Motor neuron (in vitro differentiated cells): ENCODE data around the gene PEX13. TPM values are rescaled to one million over a fixed set of nuclear protein-coding genes. Genes with fewer than 3 reads are reported as not detected.
A peak's percentile ranks its signal among the peaks of the same experiment; 100 is the strongest.
"Not testable (repeated sequence)": the region's sequence is repeated elsewhere in the genome, so short reads cannot be mapped to it uniquely, and the experiment has no call there.

Source experiments
- ATAC-seq, 8 experiments: fragments of 200-7000 bp; cut with Tn5 transposase; replicated peaks in 6 of 8; 2 replicates each; pipeline ENCODE4 v1.8.0; 2021; ENCODE audit warnings: mild to moderate bottlenecking in 8 of 8, moderate library complexity in 8 of 8
- H3K27ac ChIP-seq, 2 donors: fragments of 250-450 bp; sonication (Bioruptor Pico); 2 replicates each; pipeline ENCODE4 v1.9.0; 2021; ENCODE audit warnings: antibody characterized with exemption in 2 of 2, mild to moderate bottlenecking in 2 of 2, moderate library complexity in 1 of 2
- H3K4me1 ChIP-seq, 2 donors: fragments of 250-450 bp; sonication (Bioruptor Pico); replicated peaks in 1 of 2; 2 replicates each; pipeline ENCODE4 v1.6.1; 2021; ENCODE audit warnings: antibody characterized with exemption in 2 of 2, mild to moderate bottlenecking in 2 of 2, moderate library complexity in 1 of 2
- H3K4me3 ChIP-seq, 5 donors: fragments of 250-450 bp; sonication (Bioruptor Pico); 2 replicates each; pipeline ENCODE4 v1.9.0; 2021; ENCODE audit warnings: antibody characterized with exemption in 5 of 5, mild to moderate bottlenecking in 5 of 5, moderate library complexity in 4 of 5
- WGBS, 10 experiments: fragments of 450-650 bp; shearing (Covaris generic); methylation state at CpG; one replicate each; pipeline ENCODE4 v1.0.0; 2022; 5-methylcytosine and 5-hydroxymethylcytosine counted together
- in situ Hi-C, 9 experiments: fragments of 400-800 bp; cut with MboI; loops; one replicate each; pipeline ENCODE4 v1.15.0; 2021; ENCODE audit warnings: low sequenced_read_pairs in 9 of 9, low pct_unique_long_range_greater_than_20kb in 2 of 9; ENCODE audit not compliant: unreplicated experiment in 9 of 9
- total RNA-seq, 8 experiments: library from RNA; unstranded; fragments of 300-600 nt; gene quantifications; 2 replicates each; pipeline versions ENCODE4 v1.2.3 to v1.2.4, GENCODE V29; 2022

The PEX13 gene, protein sequence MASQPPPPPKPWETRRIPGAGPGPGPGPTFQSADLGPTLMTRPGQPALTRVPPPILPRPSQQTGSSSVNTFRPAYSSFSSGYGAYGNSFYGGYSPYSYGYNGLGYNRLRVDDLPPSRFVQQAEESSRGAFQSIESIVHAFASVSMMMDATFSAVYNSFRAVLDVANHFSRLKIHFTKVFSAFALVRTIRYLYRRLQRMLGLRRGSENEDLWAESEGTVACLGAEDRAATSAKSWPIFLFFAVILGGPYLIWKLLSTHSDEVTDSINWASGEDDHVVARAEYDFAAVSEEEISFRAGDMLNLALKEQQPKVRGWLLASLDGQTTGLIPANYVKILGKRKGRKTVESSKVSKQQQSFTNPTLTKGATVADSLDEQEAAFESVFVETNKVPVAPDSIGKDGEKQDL
- 10 to 100 TPM; 18.8 to 33.0 (median 30.8) TPM for total RNA-seq

DNA sequence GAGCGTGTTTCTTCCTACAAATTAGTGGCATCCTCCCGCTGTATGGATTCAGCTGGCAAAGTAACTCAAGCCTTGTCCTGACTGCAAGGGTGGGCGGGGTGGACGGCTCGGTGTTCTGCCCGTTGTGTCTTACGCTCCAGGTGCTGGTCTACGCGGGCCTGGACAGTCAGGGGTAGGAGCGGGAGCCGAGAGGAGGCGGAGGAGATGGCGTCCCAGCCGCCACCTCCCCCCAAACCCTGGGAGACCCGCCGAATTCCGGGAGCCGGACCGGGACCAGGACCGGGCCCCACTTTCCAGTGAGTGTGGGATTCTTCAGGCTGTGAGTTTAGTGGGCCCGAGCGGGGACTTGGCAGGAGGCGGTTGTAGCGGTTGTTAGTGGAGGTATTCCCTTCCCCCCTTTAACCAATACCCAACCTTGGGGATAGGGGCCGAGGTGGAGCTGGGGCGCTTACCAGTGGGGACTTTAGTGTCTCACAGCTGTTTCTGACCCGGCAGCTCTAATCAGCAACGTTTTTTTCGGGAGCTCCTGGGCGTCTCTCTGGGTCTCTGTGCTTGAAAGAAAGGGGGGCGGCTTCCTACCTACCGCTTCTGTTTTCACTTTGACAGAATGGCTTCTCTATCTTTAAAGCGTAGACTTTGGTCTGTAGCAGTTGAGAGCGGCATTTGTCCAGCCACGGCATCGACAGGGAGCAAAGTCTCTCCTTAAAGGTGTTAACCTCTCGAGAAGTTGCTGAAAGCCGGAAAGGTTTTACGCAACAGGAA lies at the start of gene PEX13, which contains the start of gene PUS10:
Gene PEX13, plus strand, starts transcription at position 165 of the 762 bp plus-strand sequence. Its CDS starts 40 bp downstream, at position 205.
Gene PUS10, minus strand, starts transcription at position 700 of the 762 bp plus-strand sequence. CDS start 6,365 bp downstream, outside the sequence.
- H3K4me1 ChIP-seq = peaks cover 0 to 10% of the 10 kb centered on the region in 2 donors
- peak within 1 kb of the TSS; percentile 90 to 100 (median 94) for H3K4me3 ChIP-seq
- in situ Hi-C loops = loop anchor here in 1 of 9 experiments (25.0 kb wide), 1 partner anchor 255 kb away; the partner anchor contains the start of gene PAPOLG
- WGBS, 10 experiments = 0 to 7% (median 0%) methylated on average over 2 to 19 of the region's 39 CpGs; no CpG with 5 or more reads in 1 of the 10 experiments
- H3K27ac ChIP-seq = peak within 1 kb of the TSS; percentile 87 to 94
- ATAC-seq = peak; percentile 88 to 97 (median 96)

DNA sequence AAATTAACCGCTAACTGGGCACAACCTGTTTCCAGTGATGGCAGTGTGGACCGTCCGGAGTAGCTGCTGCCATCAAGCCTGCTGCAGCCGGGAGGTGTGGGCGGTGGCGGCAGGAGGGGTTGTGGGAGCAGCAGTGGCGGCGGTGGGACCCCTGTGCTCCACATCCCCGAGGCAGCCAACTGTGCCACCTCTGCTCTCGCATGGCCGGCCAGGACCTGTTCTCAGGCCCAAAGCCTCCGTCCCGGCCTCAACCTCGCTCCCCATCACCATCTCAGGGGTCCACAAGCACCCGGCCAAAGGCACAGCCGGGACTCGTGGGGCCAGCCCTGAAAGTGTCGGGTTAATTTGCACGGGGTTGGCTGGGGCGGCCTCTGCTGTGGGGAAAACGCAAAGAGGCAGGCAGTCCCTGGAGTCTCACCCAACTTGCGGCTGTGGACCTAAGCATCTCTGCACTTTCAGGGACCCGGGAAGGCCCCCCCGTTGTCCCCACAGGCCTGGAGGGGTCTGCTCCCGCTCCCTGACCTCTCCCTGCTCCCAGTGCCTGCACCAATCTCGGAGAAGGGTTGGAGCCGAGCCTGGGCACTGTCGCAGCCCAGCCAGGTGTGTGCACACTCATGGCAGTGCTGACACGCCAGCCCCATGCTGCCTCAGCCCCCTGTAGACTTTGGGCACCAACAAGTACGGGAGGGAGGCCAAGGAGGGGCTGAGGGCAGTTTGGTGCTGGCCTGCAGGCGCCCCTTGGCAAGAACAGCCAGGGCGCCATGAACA lies 44.4 kb upstream of the PEX13 start:
- in situ Hi-C loops = no loop called here
- WGBS, 10 experiments = 90 to 100% (median 95%) methylated on average over 1 to 6 of the region's 32 CpGs; no CpG with 5 or more reads in 6 of the 10 experiments
- ATAC-seq = no peak
- Histone ChIP-seq H3K4me3 (no peak overlapping the region), H3K4me1 (no peaks in the 10 kb centered on the region), H3K27ac (no peak overlapping the region)

DNA sequence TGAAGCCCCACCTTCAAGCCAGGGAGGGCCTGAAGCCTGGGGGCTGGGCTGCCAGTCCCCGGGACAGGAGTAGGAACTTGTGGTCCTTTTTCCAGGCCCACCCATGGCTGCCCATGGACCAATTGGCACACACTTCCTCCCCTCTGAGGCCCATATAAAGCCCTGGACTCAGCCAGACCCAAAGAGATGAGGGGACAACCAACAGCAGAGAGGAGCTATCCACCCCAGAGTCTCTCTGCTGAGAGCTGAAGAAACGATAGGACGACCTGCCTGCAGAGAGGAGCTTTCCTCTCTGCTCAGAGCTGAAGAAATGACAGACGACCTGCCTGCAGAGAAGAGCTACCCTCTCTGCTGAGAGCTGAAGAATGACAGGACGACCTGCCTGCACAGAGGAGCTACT lies 43.8 kb upstream of the PEX13 start:
- ATAC-seq = no peak
- H3K4me1 ChIP-seq = no peaks in the 10 kb centered on the region

GRCh38 chr2:60974652-60975051 lies 42.9 kb upstream of the PEX13 start:
- in situ Hi-C loops = loop anchor here in 6 of 9 experiments (25.0 kb wide), 3 partner anchors 162 to 262 kb away; no protein-coding TSS in a partner anchor

More for the DNA sequence above, 43.8 kb upstream of the PEX13 start:
- Histone ChIP-seq H3K27ac (no peak overlapping the region), H3K4me3 (no peak overlapping the region)
- in situ Hi-C loops = no loop called here
- 60 to 100% (median 81%) methylated on average over 1 to 3 of the region's 5 CpGs; no CpG with 5 or more reads in 4 of the 10 experiments for WGBS, 10 experiments

GRCh38 chr2:60976256-60976850 lies 41.2 kb upstream of the PEX13 start:
- Histone ChIP-seq H3K4me3 (no peak overlapping the region), H3K27ac (no peak overlapping the region), H3K4me1 (no peaks in the 10 kb centered on the region)
- 57 to 100% (median 86%) methylated on average over 1 to 3 of the region's 3 CpGs; no CpG with 5 or more reads in 1 of the 10 experiments for WGBS, 10 experiments
- ATAC-seq = no peak
- in situ Hi-C loops = loop anchor here in 6 of 9 experiments (25.0 kb wide), 3 partner anchors 164 to 264 kb away; no protein-coding TSS in a partner anchor

More at GRCh38 chr2:60974652-60975051, 42.9 kb upstream of the PEX13 start:
- ATAC-seq = no peak
- 80 to 100% (median 90%) methylated on average over 1 to 9 of the region's 16 CpGs; no CpG with 5 or more reads in 4 of the 10 experiments for WGBS, 10 experiments
- Histone ChIP-seq H3K4me3 (no peak overlapping the region), H3K4me1 (no peaks in the 10 kb centered on the region), H3K27ac (no peak overlapping the region)

GRCh38 chr2:60976875-60977561 lies 40.5 kb upstream of the PEX13 start:
- no peak overlapping the region for H3K4me3 ChIP-seq
- H3K27ac ChIP-seq = no peak overlapping the region
- H3K4me1 ChIP-seq = no peaks in the 10 kb centered on the region
- no peak for ATAC-seq
- in situ Hi-C loops = loop anchor here in 6 of 9 experiments (25.0 kb wide), 3 partner anchors 165 to 265 kb away; no protein-coding TSS in a partner anchor
- 42 to 100% (median 71%) methylated on average over 1 to 5 of the region's 5 CpGs for WGBS, 10 experiments

DNA sequence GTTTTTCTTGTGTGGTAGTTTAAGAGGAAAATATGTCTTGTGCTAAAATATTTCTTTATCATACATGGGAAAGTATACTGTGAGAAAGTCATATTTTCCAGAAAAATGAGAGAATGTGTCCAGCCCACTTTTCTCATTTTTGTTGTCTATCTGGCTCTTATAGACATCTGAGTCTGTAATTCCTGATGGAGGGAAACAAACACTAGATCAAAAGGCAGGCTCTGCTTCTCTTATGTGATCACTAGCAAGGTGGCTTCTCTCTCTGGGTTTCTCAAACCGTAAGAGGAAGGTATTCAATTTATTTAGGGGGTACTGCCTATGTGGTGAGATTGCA lies 40.0 kb upstream of the PEX13 start:
- WGBS, 10 experiments = 50 to 100% (median 100%) methylated on average over 1 of the region's 1 CpG; no CpG with 5 or more reads in 5 of the 10 experiments
- Histone ChIP-seq H3K4me1 (no peaks in the 10 kb centered on the region), H3K27ac (no peak overlapping the region), H3K4me3 (no peak overlapping the region)
- no peak for ATAC-seq
- in situ Hi-C loops = loop anchor here in 6 of 9 experiments (25.0 kb wide), 3 partner anchors 165 to 265 kb away; no protein-coding TSS in a partner anchor

- no peak for ATAC-seq
- WGBS, 10 experiments = 50 to 90% (median 70%) methylated on average over 1 to 4 of the region's 4 CpGs; no CpG with 5 or more reads in 4 of the 10 experiments
- no peak overlapping the region for H3K27ac ChIP-seq
- in situ Hi-C loops = loop anchor here in 6 of 9 experiments (25.0 kb wide), 3 partner anchors 167 to 267 kb away; no protein-coding TSS in a partner anchor
- no peak overlapping the region for H3K4me3 ChIP-seq
- no peaks in the 10 kb centered on the region for H3K4me1 ChIP-seq
Observed at GRCh38 chr2:60979231-60979630, 38.3 kb upstream of the PEX13 start.

DNA sequence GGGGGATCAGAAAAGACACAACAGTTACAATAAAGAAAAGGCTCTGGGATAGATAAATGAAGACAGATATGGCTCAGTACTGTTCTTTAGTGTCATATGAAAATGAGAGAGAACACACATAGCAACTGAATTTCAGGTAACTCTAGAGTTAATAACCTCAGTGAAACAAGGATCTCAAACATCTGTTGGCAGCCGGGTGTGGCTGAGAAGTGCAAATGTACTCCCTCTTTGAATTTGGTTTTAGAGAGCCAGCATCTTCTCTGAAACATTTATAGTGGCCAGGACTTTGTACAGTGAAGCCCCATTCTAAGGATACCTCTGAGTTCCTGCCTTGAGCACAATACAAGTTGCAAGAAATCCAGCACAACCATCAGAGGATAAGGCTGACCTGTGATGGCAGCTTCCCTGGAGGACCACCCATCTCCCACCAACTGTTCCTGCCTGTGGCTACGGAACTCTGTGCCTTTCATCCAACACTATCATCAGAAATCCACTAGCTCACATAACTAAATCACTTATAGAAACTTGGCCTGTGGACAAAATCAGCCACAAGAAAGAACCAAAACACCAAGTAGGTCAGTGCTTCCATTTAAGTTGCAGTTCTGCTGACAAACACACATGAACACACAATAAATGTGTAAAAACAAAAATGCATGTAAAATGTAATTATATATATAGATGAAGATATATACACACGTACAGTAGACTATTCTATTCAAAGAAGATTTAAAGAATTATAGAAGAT lies 37.3 kb upstream of the PEX13 start:
- Histone ChIP-seq H3K4me1 (no peaks in the 10 kb centered on the region), H3K4me3 (no peak overlapping the region), H3K27ac (no peak overlapping the region)
- WGBS, 10 experiments = 20 to 100% (median 88%) methylated on average over 1 to 3 of the region's 3 CpGs; no CpG with 5 or more reads in 1 of the 10 experiments
- ATAC-seq = peak in 3 of 8 experiments; percentile 86 to 97 (median 88)
- in situ Hi-C loops = loop anchor here in 6 of 9 experiments (25.0 kb wide), 3 partner anchors 168 to 268 kb away; no protein-coding TSS in a partner anchor

DNA sequence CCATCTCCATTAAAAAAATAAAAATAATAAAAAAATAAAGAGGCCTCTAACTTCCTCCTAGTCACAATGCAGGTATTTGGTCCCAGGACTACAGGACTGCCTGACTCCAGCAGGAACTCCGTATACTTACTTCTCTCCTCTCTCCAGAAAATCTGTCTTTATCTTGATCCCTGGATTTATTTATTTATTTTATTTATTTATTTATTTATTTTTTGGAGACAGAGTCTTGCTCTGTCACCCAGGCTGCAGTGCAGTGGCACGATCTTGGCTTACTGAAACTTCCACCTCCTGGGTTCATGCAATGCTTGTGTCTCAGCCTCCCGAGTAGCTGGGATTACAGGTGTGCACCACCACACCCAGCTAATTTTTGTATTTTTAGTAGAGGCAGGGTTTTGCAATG lies 35.5 kb upstream of the PEX13 start:
- in situ Hi-C loops = loop anchor here in 6 of 9 experiments (25.0 kb wide), 3 partner anchors 170 to 270 kb away; no protein-coding TSS in a partner anchor
- 89 to 100% (median 100%) methylated on average over 1 to 3 of the region's 3 CpGs; no CpG with 5 or more reads in 2 of the 10 experiments for WGBS, 10 experiments

GRCh38 chr2:60984720-60985119 lies 32.8 kb upstream of the PEX13 start:
- Histone ChIP-seq H3K27ac (no peak overlapping the region), H3K4me3 (no peak overlapping the region), H3K4me1 (no peaks in the 10 kb centered on the region)
- 67 to 100% (median 89%) methylated on average over 1 of the region's 1 CpG; no CpG with 5 or more reads in 1 of the 10 experiments for WGBS, 10 experiments
- in situ Hi-C loops = loop anchor here in 6 of 9 experiments (25.0 kb wide), 3 partner anchors 172 to 272 kb away; no protein-coding TSS in a partner anchor
- no peak for ATAC-seq

More for the DNA sequence above, 35.5 kb upstream of the PEX13 start:
- H3K4me3 ChIP-seq, ATAC-seq, H3K27ac ChIP-seq, H3K4me1 ChIP-seq: not testable (repeated sequence)
